NCI-H2227 (cell line): Measurements from ENCODE around the gene CCL25.

Source experiments
- DNase-seq: peaks from one replicate; lab custom pipeline; 2025; ENCODE audit not compliant: unreplicated experiment; lab: John Stamatoyannopoulos, UW

The CCL25 gene

GRCh38 chr19:8045872-8046568 lies 6.5 kb upstream of the CCL25 start:
- DNase-seq = no peak

- DNase-seq = no peak
These were observed 5.9 kb upstream of the CCL25 start for GRCh38 chr19:8046569-8047165.

GRCh38 chr19:8050274-8051096 lies 2.1 kb upstream of the CCL25 start:
- peak; percentile 90 for DNase-seq

GRCh38 chr19:8054169-8054568 lies 1.6 kb downstream of the CCL25 start:
- no peak for DNase-seq

- no peak for DNase-seq
These were observed 4.0 kb downstream of the CCL25 start for GRCh38 chr19:8056533-8056932.

- DNase-seq = no peak
These were observed 5.1 kb downstream of the CCL25 start for GRCh38 chr19:8057545-8058270.

- no peak for DNase-seq
These were observed 12.6 kb downstream of the CCL25 start for GRCh38 chr19:8064911-8065874.

- no peak for DNase-seq
These were observed 13.3 kb downstream of the CCL25 start for GRCh38 chr19:8065875-8066261.

- no peak for DNase-seq
These were observed 16.8 kb downstream of the CCL25 start for GRCh38 chr19:8069096-8069973.

- no peak for DNase-seq
These were observed 19.4 kb downstream of the CCL25 start for GRCh38 chr19:8071912-8072311.

GRCh38 chr19:8074501-8074900 lies 21.9 kb downstream of the CCL25 start:
- no peak for DNase-seq

GRCh38 chr19:8075158-8076074 lies 22.9 kb downstream of the CCL25 start:
- no peak for DNase-seq

GRCh38 chr19:8079988-8080387 lies 27.4 kb downstream of the CCL25 start:
- DNase-seq = no peak

- DNase-seq = no peak
These were observed 28.3 kb downstream of the CCL25 start for GRCh38 chr19:8080832-8081231.

- no peak for DNase-seq
These were observed 29.3 kb downstream of the CCL25 start for GRCh38 chr19:8081569-8082550.

GRCh38 chr19:8083141-8083540 lies 30.6 kb downstream of the CCL25 start:
- no peak for DNase-seq

- DNase-seq = no peak
These were observed 31.6 kb downstream of the CCL25 start for GRCh38 chr19:8084152-8084551.
